ENCODE data around the gene SGPP1. TPM values are rescaled to one million over a fixed set of nuclear protein-coding genes. Genes with fewer than 3 reads are reported as not detected.

SGPP1 gene
- total RNA-seq, 1 donor from 2014 or later = 20.9 TPM

GRCh38 chr14:63713764-63714163 is 14.1 kb downstream of the SGPP1 start:
- TF ChIP-seq CTCF (IDR thresholded peaks at IDR 0.05) = no peak
- ChIA-PET CTCF (interaction anchor here (1.0 kb wide), 1 partner anchor 56 kb away, joined by 4 read pairs; no protein-coding TSS in a partner anchor), POLR2A (interaction anchor here (0.9 to 2.5 kb wide), 3 partner anchors 10 to 12 kb away, joined by 3 to 11 read pairs (median 6); no protein-coding TSS in a partner anchor)
- DNase-seq (no peak), ATAC-seq (ENCODE audit: low read depth) (no peak)
- intact Hi-C loops (cut with micrococcal nuclease) = loop anchor here (1.0 to 2.0 kb wide), 2 partner anchors 9 to 13 kb away; no protein-coding TSS in a partner anchor
- Mint-ChIP-seq H3K36me3 (ENCODE audit: low read depth) (peaks cover 26% of the 10 kb centered on the region), H3K27me3 (no peaks in the 10 kb centered on the region), H3K4me1 (peaks cover 46% of the 10 kb centered on the region), H3K27ac (peak overlapping the region; percentile 42), H3K4me3 (no peak overlapping the region), H3K9me3 (no peaks in the 10 kb centered on the region)

- intact Hi-C loops (cut with micrococcal nuclease) = loop anchor here (1.0 to 2.0 kb wide), 2 partner anchors 9 to 14 kb away; no protein-coding TSS in a partner anchor
- ATAC-seq (ENCODE audit: low read depth) (no peak), DNase-seq (no peak)
- CTCF ChIA-PET = no interaction called here
- Mint-ChIP-seq H3K36me3 (ENCODE audit: low read depth) (peaks cover 22% of the 10 kb centered on the region), H3K4me1 (peaks cover 47% of the 10 kb centered on the region), H3K27me3 (no peaks in the 10 kb centered on the region), H3K9me3 (no peaks in the 10 kb centered on the region), H3K4me3 (peak overlapping the region; percentile 28), H3K27ac (peak overlapping the region; percentile 67)
- no peak for TF ChIP-seq CTCF (IDR thresholded peaks at IDR 0.05)
- POLR2A ChIA-PET = interaction anchor here (0.6 to 2.5 kb wide), 4 partner anchors 10 to 538 kb away, joined by 3 to 11 read pairs (median 6); no protein-coding TSS in a partner anchor
Measured at GRCh38 chr14:63713058-63713457, 14.8 kb downstream of the SGPP1 start.

- TF ChIP-seq CTCF (IDR thresholded peaks at IDR 0.05) = no peak
- POLR2A ChIA-PET = interaction anchor here (0.7 to 2.5 kb wide), 4 partner anchors 10 to 236 kb away, joined by 3 to 11 read pairs (median 6); no protein-coding TSS in a partner anchor
- peak overlapping the region; percentile 21 for H3K4me3 Mint-ChIP-seq
- peaks cover 18% of the 10 kb centered on the region for H3K36me3 Mint-ChIP-seq (ENCODE audit: low read depth)
- intact Hi-C loops (cut with micrococcal nuclease) = loop anchor here (2.0 kb wide), 1 partner anchor 15 kb away; no protein-coding TSS in a partner anchor
- peak; percentile 42 for ATAC-seq (ENCODE audit: low read depth)
- peaks cover 54% of the 10 kb centered on the region for H3K4me1 Mint-ChIP-seq
- H3K27me3 Mint-ChIP-seq = no peaks in the 10 kb centered on the region
- CTCF ChIA-PET = no interaction called here
- H3K9me3 Mint-ChIP-seq = no peaks in the 10 kb centered on the region
- DNase-seq = no peak
- peak overlapping the region; percentile 72 for H3K27ac Mint-ChIP-seq
Measured at GRCh38 chr14:63712123-63712522, 15.7 kb downstream of the SGPP1 start.

GRCh38 chr14:63710497-63710896 is 17.4 kb downstream of the SGPP1 start:
- Mint-ChIP-seq H3K4me3 (peak overlapping the region; percentile 54), H3K9me3 (no peaks in the 10 kb centered on the region), H3K27ac (peak overlapping the region; percentile 79), H3K4me1 (peaks cover 61% of the 10 kb centered on the region), H3K36me3 (ENCODE audit: low read depth) (peaks cover 11% of the 10 kb centered on the region), H3K27me3 (no peaks in the 10 kb centered on the region)
- ATAC-seq (ENCODE audit: low read depth) (peak; percentile 53), DNase-seq (no peak)
- intact Hi-C loops (cut with micrococcal nuclease) = no loop called here
- no peak for TF ChIP-seq CTCF (IDR thresholded peaks at IDR 0.05)
- CTCF ChIA-PET = interaction anchor here (0.6 to 3.2 kb wide), 3 partner anchors 14 to 60 kb away, joined by 3 to 9 read pairs (median 3); partner anchors contain the start of gene SGPP1
- POLR2A ChIA-PET = interaction anchor here (0.8 to 2.0 kb wide), 4 partner anchors 16 to 68 kb away, joined by 3 to 12 read pairs (median 6); partner anchors contain the start of genes SGPP1 and WDR89

- H3K27me3 Mint-ChIP-seq = no peaks in the 10 kb centered on the region
- ATAC-seq (ENCODE audit: low read depth) (no peak), DNase-seq (no peak)
- H3K27ac Mint-ChIP-seq = peak overlapping the region; percentile 50
- H3K4me3 Mint-ChIP-seq = no peak overlapping the region
- peaks cover 70% of the 10 kb centered on the region for H3K4me1 Mint-ChIP-seq
- no peaks in the 10 kb centered on the region for H3K9me3 Mint-ChIP-seq
- peaks cover 11% of the 10 kb centered on the region for H3K36me3 Mint-ChIP-seq (ENCODE audit: low read depth)
- TF ChIP-seq CTCF (IDR thresholded peaks at IDR 0.05) = no peak
- ChIA-PET POLR2A (interaction anchor here (2.0 kb wide), 1 partner anchor 67 kb away, joined by 12 read pairs; the partner anchor contains the start of gene WDR89), CTCF (interaction anchor here (1.3 to 3.2 kb wide), 2 partner anchors 18 to 61 kb away, joined by 3 to 9 read pairs; partner anchors contain the start of gene SGPP1)
- intact Hi-C loops (cut with micrococcal nuclease) = no loop called here
Measured at GRCh38 chr14:63709589-63709988, 18.3 kb downstream of the SGPP1 start.

Data from activated B cell treated with CpG ODN at 0.5 μM for 24 hours (primary cell).